Measurements from ENCODE around the gene PTGES3L. TPM values are rescaled to one million over a fixed set of nuclear protein-coding genes. Genes with fewer than 3 reads are reported as not detected.
"Not testable (repeated sequence)": the region's sequence is repeated elsewhere in the genome, so short reads cannot be mapped to it uniquely, and the experiment has no call there.

PTGES3L gene
- polyA plus RNA-seq, 1 donor from 2014 or later = 7.8 TPM

- Histone ChIP-seq H3K4me3 (ENCODE audit: low read length) (no peak overlapping the region), H3F3A (ENCODE audit: insufficient read depth, low read length, poor library complexity, severe bottlenecking) (no peaks in the 10 kb centered on the region), H4K20me1 (ENCODE audit: insufficient read depth) (no peaks in the 10 kb centered on the region), H3K9me3 (ENCODE audit: low read length) (no peaks in the 10 kb centered on the region), H3K36me3 (ENCODE audit: insufficient read depth, low read length) (no peaks in the 10 kb centered on the region), H3K4me2 (ENCODE audit: low read length) (no peak overlapping the region), H3K9ac (ENCODE audit: low read length) (no peak overlapping the region), H3K27me3 (ENCODE audit: insufficient read depth, low read depth, low read length) (no peaks in the 10 kb centered on the region), H2AFZ (ENCODE audit: low read depth, low read length) (no peak overlapping the region), H3K9me2 (ENCODE audit: insufficient read depth, low read length) (no peaks in the 10 kb centered on the region), H3K27ac (ENCODE audit: low read length) (no peak overlapping the region), H3K79me2 (replicated peaks; ENCODE audit: insufficient read depth, low read length) (no peaks in the 10 kb centered on the region)
- TF ChIP-seq EZH2 (IDR thresholded peaks at IDR 0.05; ENCODE audit: borderline replicate concordance, insufficient read depth, low read length, poor library complexity, severe bottlenecking) (no peak), RAD21 (conservative IDR thresholded peaks at IDR 0.05) (no peak), POLR2AphosphoS5 (IDR thresholded peaks at IDR 0.05) (no peak), TAF1 (IDR thresholded peaks at IDR 0.05; ENCODE audit: low read depth) (no peak)
Observed at GRCh38 chr17:42929497-42929844, 50.4 kb downstream of the PTGES3L start.

GRCh38 chr17:42928714-42929496, 51.0 kb downstream of the PTGES3L start:
- Histone ChIP-seq H3K27ac (ENCODE audit: low read length) (no peak overlapping the region), H3K79me2 (replicated peaks; ENCODE audit: insufficient read depth, low read length) (no peaks in the 10 kb centered on the region), H3F3A (ENCODE audit: insufficient read depth, low read length, poor library complexity, severe bottlenecking) (no peaks in the 10 kb centered on the region), H3K9me3 (ENCODE audit: low read length) (no peaks in the 10 kb centered on the region), H3K9me2 (ENCODE audit: insufficient read depth, low read length) (no peaks in the 10 kb centered on the region), H3K4me3 (ENCODE audit: low read length) (no peak overlapping the region), H3K27me3 (ENCODE audit: insufficient read depth, low read depth, low read length) (no peaks in the 10 kb centered on the region), H2AFZ (ENCODE audit: low read depth, low read length) (no peak overlapping the region), H3K36me3 (ENCODE audit: insufficient read depth, low read length) (no peaks in the 10 kb centered on the region), H3K4me2 (ENCODE audit: low read length) (no peak overlapping the region), H4K20me1 (ENCODE audit: insufficient read depth) (no peaks in the 10 kb centered on the region), H3K9ac (ENCODE audit: low read length) (no peak overlapping the region)
- TF ChIP-seq CTCF (IDR thresholded peaks at IDR 0.05; ENCODE audit: poor library complexity, severe bottlenecking) = peak; percentile 12
- TF ChIP-seq POLR2AphosphoS5 (IDR thresholded peaks at IDR 0.05) = no peak

GRCh38 chr17:42924891-42925290, 55.0 kb downstream of the PTGES3L start:
- no peaks in the 10 kb centered on the region for H3K9me2 ChIP-seq (ENCODE audit: insufficient read depth, low read length)
- H3F3A ChIP-seq (ENCODE audit: insufficient read depth, low read length, poor library complexity, severe bottlenecking) = no peaks in the 10 kb centered on the region
- H3K9ac ChIP-seq (ENCODE audit: low read length) = no peak overlapping the region
- H3K79me2 ChIP-seq (replicated peaks; ENCODE audit: insufficient read depth, low read length) = no peaks in the 10 kb centered on the region
- no peaks in the 10 kb centered on the region for H3K36me3 ChIP-seq (ENCODE audit: insufficient read depth, low read length)
- no peak overlapping the region for H2AFZ ChIP-seq (ENCODE audit: low read depth, low read length)
- H4K20me1 ChIP-seq (ENCODE audit: insufficient read depth) = no peaks in the 10 kb centered on the region
- H3K9me3 ChIP-seq (ENCODE audit: low read length) = no peaks in the 10 kb centered on the region
- TF ChIP-seq CTCF (IDR thresholded peaks at IDR 0.05; ENCODE audit: poor library complexity, severe bottlenecking) = no peak
- TF ChIP-seq RAD21 (conservative IDR thresholded peaks at IDR 0.05) = no peak
- TF ChIP-seq REST (IDR thresholded peaks at IDR 0.05; ENCODE audit: borderline replicate concordance) = no peak
- TF ChIP-seq EP300 (conservative IDR thresholded peaks at IDR 0.05; ENCODE audit: poor library complexity, severe bottlenecking) = no peak
- TF ChIP-seq TAF1 (IDR thresholded peaks at IDR 0.05; ENCODE audit: low read depth) = no peak
- TF ChIP-seq EZH2 (IDR thresholded peaks at IDR 0.05; ENCODE audit: borderline replicate concordance, insufficient read depth, low read length, poor library complexity, severe bottlenecking) = no peak
- no peak for TF ChIP-seq POLR2AphosphoS5 (IDR thresholded peaks at IDR 0.05)
- TF ChIP-seq MXI1 (conservative IDR thresholded peaks at IDR 0.05; ENCODE audit: poor library complexity, severe bottlenecking) = no peak
- TF ChIP-seq SMC3 (conservative IDR thresholded peaks at IDR 0.05; ENCODE audit: poor library complexity) = no peak
- no peak overlapping the region for H3K4me2 ChIP-seq (ENCODE audit: low read length)
- H3K4me3 ChIP-seq (ENCODE audit: low read length) = no peak overlapping the region
- no peak overlapping the region for H3K27ac ChIP-seq (ENCODE audit: low read length)
- H3K27me3 ChIP-seq (ENCODE audit: insufficient read depth, low read depth, low read length) = no peaks in the 10 kb centered on the region

GRCh38 chr17:42923472-42923871, 56.4 kb downstream of the PTGES3L start:
- not testable (repeated sequence) for H2AFZ ChIP-seq (ENCODE audit: low read depth, low read length); H3K9me2 ChIP-seq (ENCODE audit: insufficient read depth, low read length); H4K20me1 ChIP-seq (ENCODE audit: insufficient read depth); H3K4me2 ChIP-seq (ENCODE audit: low read length); H3K27me3 ChIP-seq (ENCODE audit: insufficient read depth, low read depth, low read length); H3K9me3 ChIP-seq (ENCODE audit: low read length); H3F3A ChIP-seq (ENCODE audit: insufficient read depth, low read length, poor library complexity, severe bottlenecking); H3K9ac ChIP-seq (ENCODE audit: low read length); H3K36me3 ChIP-seq (ENCODE audit: insufficient read depth, low read length); H3K4me3 ChIP-seq (ENCODE audit: low read length); H3K79me2 ChIP-seq (replicated peaks; ENCODE audit: insufficient read depth, low read length); H3K27ac ChIP-seq (ENCODE audit: low read length)

Data from neural cell (in vitro differentiated cells).